GM23338 (cell line): ENCODE data around the gene RPL13.

Experiments
- EZH2 ChIP-seq: fragments of 200-600 bp; sonication (generic); IDR thresholded peaks from one replicate; pipeline ENCODE4 v1.8.0; 2017; ENCODE audit warnings: antibody characterized with exemption, mild to moderate bottlenecking, low read depth; ENCODE audit not compliant: unreplicated experiment
- POLR2AphosphoS5 ChIP-seq: IDR thresholded peaks from 2 replicates; pipeline ENCODE4 v1.6.1; 2016; ENCODE audit warnings: antibody characterized with exemption, low read depth
- TF ChIP-seq, protein P1 (sequence below), 2 experiments: fragments of 200-600 bp in 1 of 2; sonication (generic) in 1 of 2; conservative IDR thresholded peaks; 2 replicates each; pipeline versions ENCODE4 v1.5.1 to v1.6.1; 2016 to 2017; ENCODE audit warnings: antibody characterized with exemption in 2 of 2, low read depth in 2 of 2, mild to moderate bottlenecking in 2 of 2, moderate library complexity in 1 of 2

DNA sequence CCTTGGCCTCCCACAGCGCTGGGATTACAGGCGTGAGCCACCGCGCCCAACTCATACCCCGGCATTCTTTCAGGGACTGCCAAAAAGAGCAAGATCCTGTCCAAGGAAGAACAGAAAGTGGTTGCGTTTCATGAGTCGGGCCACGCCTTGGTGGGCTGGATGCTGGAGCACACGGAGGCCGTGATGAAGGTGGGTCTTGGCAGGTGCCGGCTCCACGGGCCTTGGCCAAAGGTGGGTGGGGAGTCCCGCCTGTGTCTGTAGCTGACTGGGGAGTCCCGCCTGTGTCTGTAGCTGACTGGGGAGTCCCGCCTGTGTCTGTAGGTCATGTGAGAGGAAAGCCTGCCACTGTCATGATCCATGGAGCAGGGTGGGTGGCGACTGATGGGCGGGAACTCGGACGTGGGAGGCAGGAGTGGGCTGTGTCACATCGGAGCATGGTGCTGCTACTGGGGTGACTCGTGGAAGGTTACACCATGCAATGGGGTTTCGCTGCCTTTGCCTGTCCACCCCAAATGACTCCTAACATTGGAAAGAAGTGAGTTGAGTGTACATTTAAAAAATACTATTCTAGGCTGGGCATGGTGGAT is 10.0 kb upstream of the RPL13 start:
- TF ChIP-seq POLR2AphosphoS5 = no peak
- TF ChIP-seq, protein P1, sequence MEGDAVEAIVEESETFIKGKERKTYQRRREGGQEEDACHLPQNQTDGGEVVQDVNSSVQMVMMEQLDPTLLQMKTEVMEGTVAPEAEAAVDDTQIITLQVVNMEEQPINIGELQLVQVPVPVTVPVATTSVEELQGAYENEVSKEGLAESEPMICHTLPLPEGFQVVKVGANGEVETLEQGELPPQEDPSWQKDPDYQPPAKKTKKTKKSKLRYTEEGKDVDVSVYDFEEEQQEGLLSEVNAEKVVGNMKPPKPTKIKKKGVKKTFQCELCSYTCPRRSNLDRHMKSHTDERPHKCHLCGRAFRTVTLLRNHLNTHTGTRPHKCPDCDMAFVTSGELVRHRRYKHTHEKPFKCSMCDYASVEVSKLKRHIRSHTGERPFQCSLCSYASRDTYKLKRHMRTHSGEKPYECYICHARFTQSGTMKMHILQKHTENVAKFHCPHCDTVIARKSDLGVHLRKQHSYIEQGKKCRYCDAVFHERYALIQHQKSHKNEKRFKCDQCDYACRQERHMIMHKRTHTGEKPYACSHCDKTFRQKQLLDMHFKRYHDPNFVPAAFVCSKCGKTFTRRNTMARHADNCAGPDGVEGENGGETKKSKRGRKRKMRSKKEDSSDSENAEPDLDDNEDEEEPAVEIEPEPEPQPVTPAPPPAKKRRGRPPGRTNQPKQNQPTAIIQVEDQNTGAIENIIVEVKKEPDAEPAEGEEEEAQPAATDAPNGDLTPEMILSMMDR (conservative IDR thresholded peaks at IDR 0.05; ENCODE audit: low read depth in 2 of 2) = no peak
- TF ChIP-seq EZH2 = no peak
